Mammary epithelial cell (primary cell): ENCODE data around the gene HPF1.

ENCODE experiments used
- CTCF ChIP-seq, 2 donors: IDR thresholded peaks in 1 of 2; conservative IDR thresholded peaks in 1 of 2; 2 replicates each; pipeline ENCODE4 v1.5.1; 2011 to 2012; ENCODE audit warnings: inconsistent platforms in 2 of 2, low read length in 2 of 2, mild to moderate bottlenecking in 2 of 2, control low read depth in 1 of 2, low read depth in 1 of 2; ENCODE audit not compliant: insufficient read depth in 1 of 2; ENCODE audit errors: extremely low read depth in 1 of 2
- EZH2 ChIP-seq: IDR thresholded peaks from 2 replicates; pipeline ENCODE4 v1.6.1; 2012; ENCODE audit warnings: low read length, inconsistent platforms, borderline replicate concordance

GRCh38 chr4:169682372-169683047, 75.2 kb downstream of the HPF1 start:
- no peak for TF ChIP-seq EZH2
- no peak for TF ChIP-seq CTCF (conservative IDR thresholded peaks at IDR 0.05 in 1 of 2, IDR thresholded peaks at IDR 0.05 in 1 of 2; ENCODE audit: extremely low read depth in 1 of 2, insufficient read depth in 1 of 2, low read depth in 1 of 2, low read length in 2 of 2)
